Hematopoietic multipotent progenitor cell treated with erythropoietin and hydrocortisone succinate and interleukin-3 and kit ligand, for 6 days (in vitro differentiated cells): ENCODE data around the gene RAC2.

ENCODE experiments used
- DNase-seq: peaks from one replicate; pipeline ENCODE4 v3.0.0-alpha.2; 2015

Gene RAC2

DNA sequence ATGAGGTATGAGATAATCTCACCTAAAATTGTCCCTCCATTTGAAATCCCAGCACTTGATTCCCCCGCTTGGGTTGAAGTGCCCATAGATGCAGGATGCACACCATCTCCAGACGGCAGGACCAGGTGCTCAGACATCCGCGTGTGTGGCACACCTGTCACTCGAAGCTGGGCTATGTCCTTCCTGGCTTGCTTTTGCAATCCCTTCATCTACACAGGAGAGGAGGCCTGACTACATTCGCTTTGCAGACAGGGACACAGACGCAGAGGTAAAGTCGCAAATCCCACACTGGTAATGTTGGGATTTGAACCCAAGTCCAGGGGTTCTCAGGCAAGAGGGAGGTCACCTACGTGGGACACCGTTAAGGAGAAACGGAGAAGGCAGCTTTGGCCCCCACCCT, 31.1 kb upstream of the RAC2 start:
- no peak for DNase-seq

DNA sequence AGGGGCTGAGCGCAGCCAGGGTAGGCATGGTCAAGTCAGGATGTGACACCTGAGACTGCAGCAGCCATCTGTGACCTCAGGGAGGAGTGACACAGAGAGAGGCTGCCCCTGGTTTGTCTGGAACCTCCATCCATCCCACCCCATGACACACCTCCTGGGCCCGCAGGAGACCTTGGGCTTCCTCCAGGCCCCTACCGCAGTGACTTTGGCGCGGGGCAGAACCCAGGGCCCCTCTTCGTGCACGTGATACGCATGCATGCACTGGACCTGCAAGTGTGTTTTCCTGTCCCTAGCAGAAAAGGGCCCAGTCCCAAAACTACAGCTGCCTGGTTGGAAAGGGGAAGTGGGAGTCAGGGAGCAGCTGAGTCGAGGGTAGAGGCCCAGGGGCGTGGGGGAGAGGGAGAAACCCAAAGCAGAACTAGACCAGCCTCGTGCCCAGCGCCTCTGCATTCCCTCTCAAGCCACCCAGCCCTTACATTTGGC, 30.4 kb upstream of the RAC2 start:
- DNase-seq: peak; percentile 33

DNA sequence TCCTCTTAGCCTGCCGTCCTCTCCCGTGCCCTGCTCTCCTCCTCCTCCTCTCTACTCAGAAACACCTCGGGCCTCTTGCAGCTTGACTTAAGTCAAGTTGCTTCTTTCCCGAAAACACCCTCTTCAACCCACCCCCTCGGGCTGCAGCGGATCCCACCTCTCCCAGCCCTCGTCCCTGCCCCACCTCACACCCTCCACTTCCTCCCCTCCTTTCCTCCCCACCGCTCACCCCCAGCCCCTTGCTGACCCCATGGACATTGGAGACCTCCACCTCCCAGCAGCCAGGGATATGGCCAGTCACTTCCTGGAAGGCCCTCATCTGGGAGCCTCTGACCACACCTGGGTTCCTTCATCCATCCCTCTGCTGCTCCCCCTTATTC, 29.8 kb upstream of the RAC2 start:
- no peak for DNase-seq

DNA sequence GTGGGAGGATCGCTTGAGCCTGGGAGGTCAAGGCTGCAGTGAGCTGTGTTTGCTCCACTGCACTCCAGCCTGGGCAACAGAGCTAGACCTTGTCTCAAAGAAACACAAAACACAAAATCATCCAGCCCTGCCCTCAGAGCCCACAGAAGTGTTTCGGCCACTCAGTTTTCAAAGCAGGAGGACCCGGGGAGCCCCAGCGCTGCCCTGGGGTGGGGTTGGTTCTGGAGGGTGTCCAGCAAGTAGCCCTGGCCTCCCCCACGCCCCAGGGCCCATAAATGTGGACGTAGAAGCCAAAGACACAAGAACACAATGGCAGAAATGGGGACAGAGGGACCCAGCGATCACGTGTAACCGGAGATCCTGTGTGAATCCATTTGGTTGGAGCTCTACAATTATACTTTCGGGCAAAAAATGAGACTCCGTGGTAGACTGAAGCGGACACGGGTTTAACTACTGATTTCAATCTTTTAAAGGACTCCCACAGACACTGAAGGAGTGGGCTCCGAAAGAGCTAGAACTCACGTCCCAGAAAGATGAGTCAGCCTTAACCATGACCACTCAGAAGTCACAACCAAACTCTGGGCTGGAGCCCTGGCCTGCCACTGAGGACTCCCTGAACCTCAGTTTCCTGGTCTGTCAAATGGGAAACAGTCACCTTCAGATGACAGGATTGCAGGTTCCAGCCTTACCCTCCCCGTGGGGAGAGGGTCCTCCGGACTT, 29.2 kb upstream of the RAC2 start:
- DNase-seq: peak; percentile 56

DNA sequence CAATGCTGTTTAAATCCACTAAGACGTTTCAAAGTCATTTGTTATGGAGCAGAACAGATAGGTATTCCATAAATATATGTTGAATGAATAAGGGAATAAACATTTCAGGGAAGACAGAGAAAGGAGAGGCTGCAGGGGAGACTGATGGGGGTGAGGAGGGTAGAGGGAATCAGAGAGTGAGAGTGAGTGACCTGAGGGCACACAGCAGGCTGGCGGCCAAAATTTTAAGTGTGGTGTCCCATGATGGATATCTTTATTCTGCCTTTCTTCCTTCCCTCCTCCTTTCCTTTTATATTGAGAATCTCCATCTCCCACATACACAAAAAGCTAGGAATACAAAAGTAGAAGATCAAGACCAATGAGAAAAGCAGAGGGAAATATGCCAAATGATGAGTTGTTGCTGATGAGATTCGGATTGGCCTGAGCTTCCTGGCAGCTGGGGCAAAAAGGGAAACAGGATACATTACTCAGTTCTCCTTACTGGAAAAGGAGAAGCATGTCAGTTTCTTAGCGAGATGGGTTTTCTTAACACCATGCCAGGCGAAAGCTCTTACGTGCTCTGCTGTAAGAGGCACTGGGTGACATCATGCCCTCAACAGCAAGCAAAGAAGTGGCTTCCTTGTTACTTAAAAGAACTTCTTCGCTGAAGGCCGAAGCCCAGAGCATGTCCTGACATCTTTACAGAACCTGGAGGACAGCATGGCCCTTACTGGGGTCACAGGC, 27.0 kb upstream of the RAC2 start:
- no peak for DNase-seq

DNA sequence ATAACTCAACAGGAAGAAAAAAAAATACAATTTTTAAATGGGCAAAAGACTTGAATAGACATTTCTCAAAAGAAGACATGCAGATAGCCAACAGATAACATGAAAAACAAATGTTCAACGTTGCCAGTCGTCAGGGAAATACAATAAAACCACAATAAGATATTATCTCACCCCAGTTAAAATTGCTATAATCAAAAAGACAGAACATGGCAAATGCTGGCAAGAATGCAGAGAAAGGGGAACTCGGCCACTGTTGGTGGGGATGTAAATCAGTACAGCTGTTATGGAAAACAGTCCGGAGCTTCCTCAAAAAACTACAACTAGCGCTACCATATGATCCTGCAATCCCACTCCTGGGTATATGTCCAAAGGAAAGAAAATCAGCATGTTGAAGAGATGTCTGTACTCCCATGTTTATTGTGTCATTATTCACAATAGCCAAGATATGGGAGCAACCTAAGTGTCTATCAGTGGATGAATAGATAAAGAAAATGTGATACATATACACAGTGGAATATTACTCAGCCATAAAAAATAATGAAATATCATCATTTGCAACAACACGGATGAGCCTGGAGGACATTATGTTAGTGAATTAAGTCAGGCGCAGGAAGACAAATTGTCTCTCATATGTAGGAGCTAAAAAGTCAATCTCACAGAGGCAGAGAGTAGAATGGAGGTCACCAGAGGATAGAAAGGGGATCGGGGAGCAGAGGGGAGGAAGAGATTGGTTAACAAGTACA, 26.0 kb upstream of the RAC2 start:
- DNase-seq: peak; percentile 66

DNA sequence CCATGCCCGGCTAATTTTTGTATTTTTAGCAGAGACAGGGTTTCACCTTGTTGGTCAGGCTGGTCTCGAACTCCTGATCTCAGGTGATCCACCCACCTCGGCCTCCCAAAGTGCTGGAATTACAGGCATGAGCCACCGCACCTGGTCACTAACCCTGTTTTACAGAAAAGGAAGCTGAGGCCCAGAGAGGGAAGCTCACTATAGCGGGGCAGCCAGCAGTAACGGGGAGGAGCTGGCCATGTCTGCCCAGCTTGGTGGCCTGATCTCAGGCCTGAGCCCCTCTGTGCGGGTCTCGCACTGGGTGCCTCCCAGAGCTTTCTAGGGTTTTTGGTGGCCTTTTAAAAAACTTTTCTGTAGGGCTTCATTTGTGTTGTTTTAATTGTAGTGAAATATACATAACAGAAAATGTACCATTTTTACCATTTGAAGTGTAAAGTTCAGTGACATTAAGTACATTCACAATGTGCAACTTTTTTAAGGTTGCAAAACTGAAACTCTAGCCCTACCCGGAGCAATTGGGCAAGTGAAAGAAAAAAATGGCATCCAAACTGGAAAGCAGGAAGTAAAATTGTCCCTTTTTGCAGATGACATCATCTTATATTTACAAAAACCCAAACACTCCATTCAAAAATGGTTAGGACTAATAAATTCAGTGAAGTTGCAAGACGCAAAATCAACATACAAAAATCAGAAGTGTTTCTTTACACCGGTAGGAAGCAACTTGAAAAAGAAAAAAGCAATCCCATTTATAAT, 23.8 kb upstream of the RAC2 start:
- DNase-seq: peak; percentile 57

DNA sequence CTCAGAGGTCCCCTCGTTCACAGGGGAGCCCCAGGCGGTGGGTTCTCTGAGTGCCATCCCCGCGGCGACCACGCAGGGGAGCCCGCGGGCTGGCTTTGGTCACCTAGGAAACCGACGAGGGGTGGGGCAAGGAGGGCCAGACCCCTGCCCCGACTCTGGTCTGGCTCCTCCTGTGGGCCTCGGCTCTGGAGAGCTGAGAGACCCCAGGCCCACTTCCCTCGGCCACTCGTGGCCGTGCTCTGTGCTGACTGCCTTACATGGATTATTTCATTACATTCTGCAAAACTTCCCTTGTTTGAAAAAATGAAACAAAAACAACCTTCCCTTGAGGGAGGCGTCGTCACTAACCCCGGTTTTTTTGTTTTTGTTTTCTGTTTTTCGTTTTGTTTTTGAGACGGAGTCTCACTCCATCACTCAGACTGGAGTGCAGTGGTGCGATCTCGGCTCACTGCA, 23.1 kb upstream of the RAC2 start:
- peak; percentile 69 for DNase-seq

DNA sequence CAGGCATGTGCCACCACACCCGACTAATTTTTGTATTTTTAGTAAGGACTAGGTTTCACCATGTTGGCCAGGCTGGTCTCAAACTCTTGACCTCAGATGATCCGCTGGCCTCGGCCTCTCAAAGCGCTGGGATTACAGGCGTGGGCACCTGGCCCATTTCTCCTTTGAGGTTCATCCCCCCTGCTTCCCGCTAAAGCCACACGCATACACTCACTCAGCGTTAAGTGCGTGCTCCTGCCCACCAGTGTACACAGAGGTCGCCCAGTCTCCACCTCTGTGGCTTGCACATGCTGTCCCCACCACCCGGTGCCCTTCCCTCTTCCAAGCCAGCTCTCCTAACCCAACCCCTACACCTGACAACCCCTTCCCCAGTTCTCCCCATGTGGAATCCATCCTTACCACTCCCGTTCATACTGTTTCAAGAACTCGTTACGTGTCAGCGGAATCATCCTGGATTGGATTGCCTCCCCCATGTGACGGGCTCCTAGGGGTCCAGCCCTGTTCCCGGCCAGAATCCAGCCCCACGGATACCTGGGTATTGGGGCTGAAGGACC, 22.6 kb upstream of the RAC2 start:
- DNase-seq: no peak

DNA sequence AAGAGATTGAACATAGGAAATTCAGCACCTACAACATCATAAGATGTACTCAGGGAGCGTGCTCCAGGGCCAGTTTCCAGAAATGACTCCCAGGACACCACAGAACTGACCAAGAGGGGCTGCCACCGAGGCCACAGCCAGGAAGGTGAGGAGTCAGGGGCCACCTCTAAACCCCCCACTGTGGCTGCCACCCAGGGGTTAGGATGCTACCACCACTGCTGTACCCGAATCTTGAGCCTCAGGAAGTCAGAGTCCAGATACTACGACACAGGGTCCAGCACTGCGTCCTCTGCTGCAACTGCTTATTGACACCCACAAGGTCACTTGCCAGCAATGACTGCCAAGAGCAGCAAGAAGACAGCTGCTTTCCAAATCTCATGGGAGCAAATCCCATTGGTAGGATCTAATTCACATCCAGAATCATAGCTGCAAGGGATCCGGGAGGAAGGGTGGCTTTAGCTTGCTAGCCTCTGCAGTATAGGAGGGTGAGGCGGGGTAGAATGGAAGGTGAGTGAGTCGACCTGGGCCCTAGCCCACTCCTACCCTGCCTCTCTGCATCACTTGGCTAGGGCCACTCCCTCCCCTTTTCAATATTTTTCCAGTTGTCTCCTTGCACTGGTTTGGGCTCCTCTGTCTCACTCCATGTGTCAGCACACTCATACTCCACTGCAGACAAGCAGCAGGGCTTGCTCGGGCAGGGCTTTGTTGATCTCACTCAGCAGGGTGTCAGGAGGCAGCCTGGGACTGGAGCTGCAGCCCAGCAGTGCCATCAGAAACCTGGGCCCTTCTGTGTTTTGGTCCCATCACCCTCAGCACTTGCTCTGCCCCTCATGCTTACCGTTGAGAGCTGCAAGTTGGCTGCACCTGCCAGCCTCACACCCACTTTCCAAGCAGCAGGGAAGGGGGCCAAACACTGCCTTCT, 20.2 kb upstream of the RAC2 start:
- no peak for DNase-seq

DNA sequence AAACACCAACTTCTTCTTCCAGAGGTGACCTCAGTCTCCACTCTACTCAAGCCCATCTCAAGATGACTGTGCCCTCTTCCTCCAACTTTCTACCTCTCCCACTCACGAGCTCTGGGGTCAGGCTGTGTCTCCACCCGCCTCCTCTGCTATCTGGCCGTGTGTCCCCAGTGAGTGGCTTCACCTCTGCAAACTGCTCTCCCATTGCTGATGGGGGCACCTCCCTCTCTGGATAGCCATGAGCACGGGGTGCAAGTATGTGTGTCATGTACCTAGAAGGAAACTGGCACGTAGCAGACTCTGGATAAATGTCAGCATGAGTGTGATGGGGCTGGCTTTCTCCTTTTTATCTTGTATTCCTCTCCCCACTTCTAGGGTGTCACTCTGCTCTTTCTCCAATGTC, 18.3 kb upstream of the RAC2 start:
- no peak for DNase-seq

DNA sequence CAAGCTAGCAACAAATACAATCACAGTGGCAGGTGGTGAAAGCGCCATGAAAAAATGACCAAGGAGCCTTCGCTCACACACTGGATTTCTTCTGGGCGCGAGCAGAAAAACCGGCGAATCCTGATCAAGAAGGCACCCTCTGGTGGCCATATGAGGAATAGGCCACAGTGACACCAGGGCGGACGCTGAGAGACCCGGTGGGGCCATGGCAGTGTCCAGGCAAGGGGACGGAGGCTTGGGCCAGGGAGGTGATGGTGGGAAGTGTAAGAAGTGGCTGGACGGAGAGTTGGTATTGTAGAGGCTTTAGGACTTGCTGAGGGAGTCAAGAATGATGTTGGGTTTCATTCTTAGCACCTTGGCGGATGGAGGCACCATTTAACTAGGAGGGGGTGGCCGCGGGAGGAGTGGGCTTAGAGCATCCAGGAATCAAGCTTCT, 16.9 kb upstream of the RAC2 start:
- peak; percentile 84 for DNase-seq

DNA sequence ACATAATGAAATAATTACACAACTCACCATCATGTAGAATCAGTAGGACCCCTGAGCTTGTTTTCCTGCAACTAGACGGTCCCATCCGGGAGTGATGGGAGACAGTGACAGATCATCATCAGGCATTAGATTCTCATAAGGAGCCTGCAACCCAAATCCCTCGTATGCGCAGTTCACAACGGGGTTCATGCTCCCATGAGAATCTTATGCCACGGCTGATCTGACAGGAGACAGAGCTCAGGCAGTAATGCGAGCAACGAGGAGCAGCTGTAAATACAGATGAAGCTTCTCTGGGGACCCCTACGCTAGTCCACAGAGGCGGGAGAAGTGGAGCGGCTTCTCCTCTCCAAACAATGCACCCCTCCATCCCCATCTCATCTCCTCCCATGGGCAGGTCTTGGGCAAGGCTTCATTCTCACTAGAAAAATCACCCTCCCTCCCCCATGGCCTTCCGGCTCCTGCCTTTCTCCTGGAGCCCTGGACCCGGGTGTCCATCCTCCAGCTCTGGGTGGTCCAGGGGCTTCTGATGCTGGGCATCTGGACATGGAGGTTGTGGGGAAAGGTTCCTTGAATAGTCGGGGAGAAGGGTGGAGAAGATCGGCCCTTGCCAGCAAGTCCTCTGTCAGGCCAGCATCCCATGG, 16.2 kb upstream of the RAC2 start:
- no peak for DNase-seq

DNA sequence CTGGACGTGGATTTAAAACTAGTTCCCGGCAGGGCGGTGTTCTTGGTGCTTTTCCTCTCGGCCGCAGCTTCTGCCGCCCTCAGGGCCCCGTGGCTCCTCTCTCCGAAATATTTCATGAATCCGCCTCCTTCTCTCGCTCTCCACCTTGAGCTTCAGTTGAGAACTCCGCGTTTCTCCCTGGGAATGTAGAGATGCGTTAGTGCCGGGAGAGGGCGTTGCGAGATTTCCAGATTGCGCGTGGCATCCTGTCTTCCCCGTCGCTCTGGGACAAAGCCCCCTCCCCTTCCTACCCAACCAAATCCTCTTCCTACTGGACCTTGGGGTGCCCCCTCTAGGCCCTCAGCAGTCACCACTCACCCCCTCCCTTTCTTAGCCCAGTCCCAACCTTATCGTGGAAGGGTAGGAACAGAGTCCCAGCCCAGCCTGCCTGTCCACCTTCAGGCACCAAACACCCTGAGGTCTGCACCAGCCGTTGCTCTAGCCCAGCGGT, 15.5 kb upstream of the RAC2 start:
- DNase-seq: peak; percentile 69

DNA sequence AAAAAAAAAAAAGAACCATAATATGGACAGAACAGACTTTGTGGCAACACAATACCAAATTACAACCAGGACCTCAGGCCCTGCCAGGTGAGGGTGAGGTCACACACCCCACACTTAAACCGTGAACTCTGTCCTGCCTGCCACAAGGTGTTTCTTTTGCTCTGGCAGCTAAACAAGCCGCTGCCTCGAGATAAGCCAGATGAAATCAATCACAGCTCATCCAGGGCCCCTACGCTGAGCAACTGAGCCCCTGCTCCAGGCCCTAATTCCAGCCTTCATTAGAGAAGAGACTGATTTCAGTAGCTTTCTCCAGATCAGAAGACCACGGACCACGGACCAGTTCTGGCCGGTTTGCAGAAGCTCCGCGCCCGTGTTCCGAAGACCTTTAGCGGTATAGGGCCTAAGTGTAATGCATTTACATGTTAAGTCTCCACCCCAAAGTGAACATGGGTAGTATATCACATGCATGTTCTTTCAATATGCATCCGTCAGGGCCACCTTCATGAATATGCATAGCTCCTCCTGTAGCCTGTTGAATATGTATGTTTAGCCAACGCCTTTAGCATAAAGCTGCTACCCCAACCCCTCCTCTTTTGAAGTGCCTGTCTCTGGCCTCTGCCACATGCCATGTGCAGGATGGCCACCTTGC, 14.8 kb upstream of the RAC2 start:
- no peak for DNase-seq

DNA sequence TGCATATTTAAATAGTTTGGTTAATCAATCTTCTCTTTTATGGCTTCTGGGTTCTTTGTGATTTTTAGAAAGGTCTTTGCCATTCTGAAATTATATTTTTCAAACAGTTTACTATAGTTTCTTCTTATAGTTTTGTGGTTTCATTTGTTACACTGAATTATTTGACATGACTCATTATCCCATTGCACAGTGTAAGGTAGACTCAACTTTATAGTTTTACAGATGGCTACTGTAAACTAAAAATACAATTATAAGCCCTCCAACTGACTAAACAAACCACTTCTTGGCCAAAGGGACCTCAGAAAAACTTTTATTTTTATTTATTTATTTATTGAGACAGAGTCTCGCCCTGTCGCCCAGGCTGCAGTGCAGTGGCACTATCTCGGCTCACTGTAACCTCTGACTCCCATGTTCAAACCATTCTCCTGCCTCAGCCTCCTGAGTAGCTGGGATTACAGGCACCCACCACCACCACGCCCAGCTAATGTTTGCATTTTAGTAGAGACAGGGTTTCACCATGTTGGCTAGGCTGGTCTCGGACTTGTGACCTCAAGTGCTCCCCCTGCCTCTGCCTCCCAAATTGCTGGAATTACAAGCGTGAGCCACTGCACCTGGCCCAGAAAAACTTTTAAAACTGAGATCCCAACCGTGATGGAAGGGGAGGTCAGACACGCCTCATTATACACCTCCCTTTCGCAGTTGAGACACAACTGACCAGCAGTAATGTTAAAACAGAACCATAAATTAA, 14.1 kb upstream of the RAC2 start:
- no peak for DNase-seq

DNA sequence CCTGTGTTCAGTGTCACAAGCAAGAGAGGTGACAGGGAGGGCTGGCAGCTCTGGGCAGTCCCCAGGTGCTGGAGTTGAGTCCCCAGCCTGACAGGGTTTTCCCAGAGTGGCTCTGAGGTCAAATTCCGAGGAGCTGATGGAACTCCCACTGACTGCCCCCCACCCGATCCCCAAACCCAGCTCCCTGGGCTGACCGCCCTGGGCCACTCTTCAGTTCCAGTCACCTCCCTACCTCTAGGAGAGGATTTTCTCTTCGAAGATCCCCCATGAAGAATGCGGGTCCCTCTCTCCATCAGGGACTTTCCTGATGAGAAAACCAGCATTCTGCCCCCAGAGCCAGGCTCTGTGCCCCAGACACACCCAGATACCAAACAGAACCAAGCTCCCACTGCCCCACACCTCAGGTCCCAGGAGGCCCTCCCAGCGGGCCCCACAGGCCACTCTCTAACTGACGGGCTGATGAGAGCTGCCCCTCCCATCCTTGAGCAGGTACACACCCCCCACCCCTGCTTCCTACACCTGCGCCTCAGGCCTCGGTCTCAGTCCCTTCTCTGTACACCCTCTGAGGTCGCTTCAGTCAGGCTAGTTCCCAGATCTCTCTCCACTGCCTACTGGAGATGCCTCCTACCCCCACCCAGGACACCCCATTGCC, 12.1 kb upstream of the RAC2 start:
- DNase-seq: no peak

DNA sequence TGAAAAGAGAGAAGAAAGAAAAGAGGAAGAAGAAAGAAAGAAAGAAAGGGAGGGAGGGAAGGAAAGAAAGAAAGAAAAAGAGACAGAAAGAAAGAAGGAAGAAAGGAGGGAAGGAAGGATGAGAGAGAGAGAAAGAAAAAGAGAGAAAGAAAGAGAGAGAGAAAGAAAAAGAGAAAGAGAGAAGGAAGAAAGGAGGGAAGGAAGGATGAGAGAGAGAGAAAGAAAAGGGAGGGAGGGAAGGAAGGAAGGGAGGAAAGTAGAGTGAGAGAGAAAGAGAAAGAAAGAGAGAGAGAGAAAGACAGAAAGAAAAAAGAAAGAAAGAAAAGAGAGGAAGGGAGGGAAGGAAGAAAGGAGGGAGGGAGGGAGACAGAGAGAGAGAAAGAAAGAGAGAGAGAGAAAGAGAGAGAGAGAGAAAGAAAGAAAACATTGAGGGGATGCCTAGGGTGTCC, 11.5 kb upstream of the RAC2 start:
- no peak for DNase-seq

DNA sequence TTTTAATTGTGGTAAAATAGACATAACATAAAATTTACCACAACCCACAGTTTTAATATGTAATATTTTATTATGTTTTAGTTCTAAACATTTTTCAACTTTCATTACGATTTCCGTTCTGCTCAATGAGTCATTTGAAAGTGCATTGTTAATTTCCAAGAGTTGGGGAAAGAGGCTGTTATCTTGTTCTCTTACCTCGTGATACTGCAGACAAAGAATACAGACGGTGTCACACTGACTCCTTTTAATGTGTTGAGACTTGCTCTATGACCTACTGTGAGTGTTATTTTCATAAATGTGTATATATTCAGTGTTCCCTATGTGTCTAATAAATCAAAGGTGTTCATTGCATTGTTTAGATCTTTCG, 10.8 kb upstream of the RAC2 start:
- DNase-seq: peak; percentile 67
